ENCODE results near the gene MME. TPM values are rescaled to one million over a fixed set of nuclear protein-coding genes. Genes with fewer than 3 reads are reported as not detected.

Gene MME
- total and polyA plus RNA-seq, 8 donors = 0.19 to 3.2 (median 0.71) TPM

DNA sequence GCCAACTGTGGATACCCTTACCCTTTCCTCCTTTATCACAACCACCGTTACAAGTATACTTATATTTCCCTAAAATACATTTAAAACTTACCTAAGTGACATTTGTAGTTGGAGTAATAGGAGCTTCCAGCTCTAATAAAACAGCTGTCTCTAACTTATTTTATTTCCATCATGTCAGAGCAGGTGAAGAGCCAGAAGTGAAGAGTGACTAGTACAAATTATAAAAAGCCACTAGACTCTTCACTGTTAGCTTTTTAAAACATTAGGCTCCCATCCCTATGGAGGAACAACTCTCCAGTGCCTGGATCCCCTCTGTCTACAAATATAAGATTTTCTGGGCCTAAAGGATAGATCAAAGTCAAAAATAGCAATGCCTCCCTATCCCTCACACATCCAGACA, 102.3 kb downstream of the MME start:
- intact Hi-C loops (cut with DNase I) = no loop called here
- H3K36me3 ChIP-seq = no peaks in the 10 kb centered on the region
- H3K4me3 ChIP-seq = no peak overlapping the region
- WGBS, 2 donors = 82% methylated on average over 1 of the region's 1 CpG
- no peak for ATAC-seq
- H3K27me3 ChIP-seq = no peaks in the 10 kb centered on the region
- H3K27ac ChIP-seq = no peak overlapping the region
- no peaks in the 10 kb centered on the region for H3K4me1 ChIP-seq
- DNase-seq = no peak
- no peak for FAIRE-seq
- no peak for TF ChIP-seq CTCF (IDR thresholded peaks at IDR 0.05)
- H3K9me3 ChIP-seq = no peaks in the 10 kb centered on the region

- Histone ChIP-seq H3K27ac (no peak overlapping the region), H3K9me3 (no peaks in the 10 kb centered on the region), H3K36me3 (no peaks in the 10 kb centered on the region), H3K4me1 (no peaks in the 10 kb centered on the region), H3K27me3 (no peaks in the 10 kb centered on the region), H3K4me3 (no peak overlapping the region)
- DNase-seq = no peak
- intact Hi-C loops (cut with DNase I) = no loop called here
- ATAC-seq = no peak
- no peak for TF ChIP-seq CTCF (IDR thresholded peaks at IDR 0.05)
- FAIRE-seq = no peak
- WGBS, 2 donors = 64 to 71% methylated on average over 1 of the region's 1 CpG
Measured at GRCh38 chr3:155184011-155184410, 103.9 kb downstream of the MME start.

DNA sequence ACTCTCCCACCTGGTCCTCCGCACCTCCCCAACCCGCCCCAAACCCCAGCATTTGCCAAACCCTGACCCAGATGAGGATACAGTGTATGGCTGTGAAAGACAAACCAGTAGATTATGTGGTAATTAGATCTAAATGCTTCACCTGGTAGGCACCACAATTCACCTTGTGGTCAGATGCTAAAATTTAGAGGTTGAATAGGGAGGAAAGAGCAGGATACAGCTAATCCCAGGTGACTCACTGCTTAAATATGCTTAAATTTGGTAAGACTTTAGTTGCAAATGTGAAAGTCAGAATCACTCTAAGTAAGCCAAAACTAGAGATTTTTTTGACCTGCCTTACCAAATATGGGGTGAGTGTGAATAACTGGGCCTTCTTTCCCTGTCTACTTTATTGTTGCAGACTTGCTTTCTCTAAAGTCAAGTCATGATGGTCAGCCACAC, 105.5 kb downstream of the MME start:
- no peaks in the 10 kb centered on the region for H3K9me3 ChIP-seq
- H3K27me3 ChIP-seq = no peaks in the 10 kb centered on the region
- H3K4me3 ChIP-seq = no peak overlapping the region
- intact Hi-C loops (cut with DNase I) = no loop called here
- WGBS, 2 donors = 88 to 90% methylated on average over 2 of the region's 2 CpGs
- no peak for TF ChIP-seq CTCF (IDR thresholded peaks at IDR 0.05)
- FAIRE-seq (no peak), ATAC-seq (no peak), DNase-seq (no peak)
- no peaks in the 10 kb centered on the region for H3K36me3 ChIP-seq
- H3K4me1 ChIP-seq = no peaks in the 10 kb centered on the region
- no peak overlapping the region for H3K27ac ChIP-seq

GRCh38 chr3:155188031-155188430, 107.9 kb downstream of the MME start:
- FAIRE-seq (no peak), DNase-seq (no peak), ATAC-seq (no peak)
- TF ChIP-seq CTCF (IDR thresholded peaks at IDR 0.05) = no peak
- Histone ChIP-seq H3K4me1 (no peaks in the 10 kb centered on the region), H3K27me3 (no peaks in the 10 kb centered on the region), H3K27ac (no peak overlapping the region), H3K9me3 (no peaks in the 10 kb centered on the region), H3K4me3 (no peak overlapping the region), H3K36me3 (no peaks in the 10 kb centered on the region)
- 58 to 76% methylated on average over 2 of the region's 2 CpGs for WGBS, 2 donors
- intact Hi-C loops (cut with DNase I) = no loop called here

GRCh38 chr3:155189478-155189877, 109.4 kb downstream of the MME start:
- DNase-seq = no peak
- no peaks in the 10 kb centered on the region for H3K9me3 ChIP-seq
- H3K4me1 ChIP-seq = no peaks in the 10 kb centered on the region
- 78 to 88% methylated on average over 4 of the region's 4 CpGs for WGBS, 2 donors
- FAIRE-seq = no peak
- intact Hi-C loops (cut with DNase I) = no loop called here
- TF ChIP-seq CTCF (IDR thresholded peaks at IDR 0.05) = no peak
- H3K27me3 ChIP-seq = no peaks in the 10 kb centered on the region
- ATAC-seq = no peak
- no peak overlapping the region for H3K27ac ChIP-seq
- H3K4me3 ChIP-seq = no peak overlapping the region
- no peaks in the 10 kb centered on the region for H3K36me3 ChIP-seq

Data from pancreas (tissue), 10 donors.